HAP-1 (cell line): Measurements from ENCODE around the gene NAP1L4.
"Not testable (repeated sequence)": the region's sequence is repeated elsewhere in the genome, so short reads cannot be mapped to it uniquely, and the experiment has no call there.

Experiments used
- DNase-seq, 2 experiments: peaks; one replicate each; pipeline ENCODE4 v3.0.0-alpha.2; 2016 to 2020; ENCODE audit warnings: low spot score in 2 of 2
- H3K27me3 ChIP-seq: fragments of 250-450 bp; sonication (Bioruptor Pico); 2 replicates; pipeline ENCODE4 v1.5.1; 2020; ENCODE audit warnings: low read depth, mild to moderate bottlenecking, moderate library complexity
- H3K36me3 ChIP-seq: fragments of 250-450 bp; sonication (Bioruptor Pico); replicated peaks from 2 replicates; pipeline ENCODE4 v1.5.1; 2020; ENCODE audit warnings: mild to moderate bottlenecking
- H3K4me1 ChIP-seq: fragments of 250-450 bp; sonication (Bioruptor Pico); 2 replicates; pipeline ENCODE4 v1.5.1; 2020; ENCODE audit warnings: mild to moderate bottlenecking
- H3K4me3 ChIP-seq: fragments of 250-450 bp; sonication (Bioruptor Pico); 2 replicates; pipeline ENCODE4 v1.5.1; 2020; ENCODE audit warnings: mild to moderate bottlenecking, moderate library complexity
- H3K9me3 ChIP-seq: fragments of 250-450 bp; sonication (Bioruptor Pico); 2 replicates; pipeline ENCODE4 v1.5.1; 2020; ENCODE audit warnings: mild to moderate bottlenecking, moderate library complexity
- in situ Hi-C: fragments of 300-500 bp; cut with MboI; formaldehyde crosslinking; loops from 3 replicates; pipeline ENCODE4 v1.14.3; 2020; ENCODE audit warnings: low sequenced_read_pairs, inconsistent platforms, mixed read lengths

NAP1L4 gene

DNA sequence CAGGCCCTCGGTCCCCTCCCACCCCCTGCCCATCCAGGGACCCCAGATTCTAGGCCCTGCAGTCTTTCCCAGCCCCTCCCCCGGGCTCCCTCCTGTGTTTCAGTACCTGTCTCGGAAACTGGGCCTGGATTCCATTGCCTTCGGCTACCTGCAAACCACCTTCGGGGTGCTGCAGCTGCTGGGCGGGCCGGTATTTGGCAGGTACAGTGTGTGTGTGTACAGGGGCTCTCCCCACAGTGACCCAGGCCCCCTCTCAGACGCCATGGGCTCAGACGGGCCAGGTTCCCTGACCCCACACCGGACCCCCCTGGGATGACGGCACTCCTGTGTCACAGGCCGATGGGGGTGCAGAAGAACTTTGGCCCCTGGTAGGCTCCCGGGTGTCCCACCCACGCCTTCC lies 84.0 kb downstream of the NAP1L4 start:
- Histone ChIP-seq H3K36me3 (no peaks in the 10 kb centered on the region; the same call in 1 of the 2 replicates), H3K4me1 (0 out of 2 replicates have a peak, but pooled peaks cover under 1% of the 10 kb centered on the region), H3K27me3 (no peaks in the 10 kb centered on the region), H3K4me3 (no peak overlapping the region), H3K9me3 (no peaks in the 10 kb centered on the region)
- in situ Hi-C loops = no loop called here
- no peak for DNase-seq

DNA sequence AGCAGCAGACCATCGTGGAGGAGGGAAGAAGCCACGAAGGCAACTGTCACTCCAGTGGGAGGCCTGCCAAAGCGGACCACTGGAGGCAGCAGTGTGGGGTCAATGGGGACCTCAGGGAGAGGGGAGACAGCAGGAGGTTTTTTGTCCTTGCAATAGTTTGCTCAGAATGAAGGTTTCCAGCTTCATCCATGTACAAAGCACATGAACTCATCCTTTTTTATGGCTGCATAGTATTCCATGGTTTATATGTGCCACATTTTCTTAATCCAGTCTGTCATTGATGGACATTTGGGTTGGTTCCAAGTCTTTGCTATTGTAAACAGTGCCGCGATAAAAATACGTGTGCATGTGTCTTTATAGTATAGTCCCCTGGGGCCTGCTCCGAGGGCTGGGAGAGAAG lies 86.8 kb downstream of the NAP1L4 start:
- in situ Hi-C loops, H3K9me3 ChIP-seq, H3K4me1 ChIP-seq, H3K36me3 ChIP-seq, H3K4me3 ChIP-seq, H3K27me3 ChIP-seq, DNase-seq: not testable (repeated sequence)

DNA sequence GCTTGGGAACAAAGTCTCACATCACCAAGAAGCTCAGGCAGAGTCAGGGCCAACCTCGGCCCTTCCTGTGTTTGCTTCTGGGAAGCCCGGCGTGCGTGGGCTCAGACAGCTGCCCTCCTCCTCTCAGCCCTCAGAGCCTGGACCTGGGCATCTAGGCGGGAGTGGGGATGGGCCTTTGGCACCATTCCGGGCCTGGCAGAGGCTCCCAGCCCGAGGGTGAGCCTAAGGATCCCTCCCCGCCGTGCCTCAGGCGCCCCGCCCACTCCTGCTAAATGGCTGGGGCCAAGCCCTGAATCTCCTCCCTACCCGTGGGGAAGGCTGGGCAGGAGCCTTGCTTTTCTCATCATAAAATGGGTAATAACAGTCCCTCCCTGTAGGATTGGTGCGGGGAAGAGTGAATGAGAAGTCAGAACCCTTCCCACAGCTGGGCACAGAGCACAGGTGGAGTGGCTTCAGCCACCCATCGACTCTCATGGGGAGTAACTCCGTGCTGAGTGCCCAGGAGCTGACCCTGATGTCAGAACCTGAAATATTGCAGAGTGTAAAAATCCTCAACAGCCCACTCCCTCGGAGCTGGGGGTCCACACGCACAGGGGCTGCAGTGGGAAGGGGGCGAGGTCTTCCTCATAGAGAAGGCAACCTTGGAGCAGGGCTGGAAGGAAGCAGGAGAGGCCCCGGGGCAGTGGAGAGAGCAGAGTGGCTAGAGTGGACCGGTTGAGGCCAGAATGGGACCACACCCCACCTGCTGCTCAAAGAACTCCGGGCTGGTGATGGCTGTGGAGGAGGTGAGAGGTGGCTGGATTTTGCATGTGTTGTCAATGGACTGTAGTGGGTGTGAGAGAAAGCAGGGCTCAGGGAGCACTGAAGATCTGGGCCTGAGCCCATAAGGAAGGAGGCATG lies 87.7 kb downstream of the NAP1L4 start:
- Histone ChIP-seq H3K4me3 (no peak overlapping the region), H3K27me3 (no peaks in the 10 kb centered on the region), H3K4me1 (peaks cover 7% of the 10 kb centered on the region), H3K36me3 (no peaks in the 10 kb centered on the region; the same call in 1 of the 2 replicates), H3K9me3 (no peaks in the 10 kb centered on the region)
- DNase-seq = no peak
- in situ Hi-C loops = no loop called here

DNA sequence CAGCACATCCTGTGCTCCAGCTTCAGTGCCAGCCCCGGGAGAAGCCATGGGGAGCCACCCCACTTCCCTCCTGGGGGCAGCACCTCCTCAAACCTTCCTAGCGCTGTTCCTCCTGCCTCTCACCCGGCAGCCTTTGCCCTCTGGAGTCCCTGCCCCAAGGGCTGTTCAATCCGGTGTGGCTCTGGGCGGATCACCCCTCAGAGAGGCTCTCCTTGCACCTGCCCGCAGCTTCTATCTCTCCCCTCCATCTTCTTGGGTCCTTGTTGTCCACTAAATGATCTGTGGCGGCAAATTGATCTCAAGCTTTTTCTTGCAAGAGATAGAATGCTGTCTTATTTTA lies 88.5 kb downstream of the NAP1L4 start:
- DNase-seq = no peak
- in situ Hi-C loops = no loop called here
- Histone ChIP-seq H3K4me3 (no peak overlapping the region), H3K27me3 (no peaks in the 10 kb centered on the region), H3K36me3 (no peaks in the 10 kb centered on the region; the same call in 1 of the 2 replicates), H3K4me1 (peaks cover 7% of the 10 kb centered on the region), H3K9me3 (no peaks in the 10 kb centered on the region)

DNA sequence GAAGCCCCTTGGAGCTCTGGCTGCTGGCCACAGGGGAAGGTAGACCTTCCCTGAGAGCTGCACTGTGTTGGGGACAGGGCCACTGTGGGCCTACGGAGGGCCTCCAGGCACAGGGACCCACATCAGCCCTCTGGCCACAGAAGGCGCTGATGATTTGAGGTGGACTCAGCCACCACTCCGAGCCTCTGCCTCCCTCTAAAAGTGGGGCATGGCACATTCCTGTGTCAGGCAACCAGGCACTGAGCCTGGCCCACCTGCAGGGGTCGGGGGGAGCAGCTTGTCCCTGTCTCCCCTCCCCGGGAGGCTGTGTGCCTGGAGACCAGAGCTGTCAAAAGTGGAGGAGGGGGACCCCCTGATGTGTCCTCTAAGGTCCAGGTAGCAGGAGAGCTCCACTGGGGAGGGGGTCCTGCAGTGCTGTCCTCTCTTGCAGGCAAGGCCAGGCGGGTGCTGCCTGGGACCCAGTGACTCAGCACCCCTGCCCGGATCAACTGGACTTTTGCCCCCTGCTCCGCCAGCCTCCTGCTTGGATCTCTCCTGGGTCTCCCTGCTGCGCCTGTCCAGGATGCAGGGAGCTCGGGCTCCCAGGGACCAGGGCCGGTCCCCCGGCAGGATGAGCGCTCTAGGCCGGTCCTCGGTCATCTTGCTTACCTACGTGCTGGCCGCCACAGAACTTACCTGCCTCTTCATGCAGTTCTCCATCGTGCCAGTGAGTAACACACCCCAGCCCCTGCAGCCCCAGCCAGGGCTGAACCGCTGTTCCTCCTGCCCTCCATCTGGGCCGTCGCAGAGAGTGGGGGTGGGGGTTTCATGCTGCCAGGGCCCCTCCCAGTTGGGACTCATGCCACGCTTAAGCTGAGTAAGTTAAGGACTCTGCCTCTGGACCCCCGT lies 89.1 kb downstream of the NAP1L4 start:
- in situ Hi-C loops = no loop called here

DNA sequence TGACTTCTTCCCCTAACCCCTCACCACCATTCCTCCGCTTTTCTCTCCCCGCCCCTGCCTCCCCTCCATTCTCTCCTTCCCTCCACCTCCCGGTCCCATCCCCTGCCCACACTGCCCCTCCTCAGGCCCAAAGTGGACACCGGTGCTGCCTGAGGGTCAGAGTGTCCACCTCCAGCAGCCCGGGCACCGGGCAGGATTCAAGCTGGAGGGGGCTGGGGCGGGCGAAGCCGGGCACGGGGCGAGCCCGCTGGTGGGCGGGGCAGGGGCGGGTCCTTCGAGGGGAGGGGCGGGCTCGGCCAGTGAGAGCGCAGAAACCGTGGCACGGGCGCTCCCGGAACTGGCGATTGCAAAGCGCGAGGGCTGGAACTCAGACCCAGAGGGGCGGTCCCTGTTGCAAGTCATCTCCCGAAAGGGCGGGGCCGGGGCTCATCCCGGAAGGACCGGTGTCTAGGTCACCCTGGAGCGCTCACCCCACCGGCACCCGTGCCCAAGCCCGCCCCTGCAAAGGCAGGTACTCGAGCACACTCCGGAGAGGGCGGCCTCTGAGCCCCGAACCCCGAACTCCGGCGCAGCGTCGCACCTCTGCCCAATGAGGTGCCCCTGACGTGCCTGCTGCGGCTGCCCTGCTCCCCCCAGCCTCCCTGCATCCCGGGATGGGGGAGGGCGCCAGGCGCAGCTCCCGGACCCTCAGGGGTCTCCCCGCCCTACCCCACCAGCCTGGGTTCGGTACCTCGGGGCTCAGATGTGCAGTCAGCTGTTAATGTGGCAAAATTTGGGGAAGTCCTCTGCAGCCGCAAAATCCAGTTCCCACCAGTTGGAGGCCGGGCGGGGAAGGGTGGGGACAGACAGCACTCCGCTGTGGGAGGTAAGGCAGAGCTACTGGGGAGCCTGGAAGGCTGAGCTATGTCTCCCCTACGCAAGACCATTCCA lies 90.0 kb downstream of the NAP1L4 start:
- H3K4me1 ChIP-seq = peaks cover 7% of the 10 kb centered on the region
- H3K27me3 ChIP-seq = no peaks in the 10 kb centered on the region
- peak; percentile 90 to 98 for DNase-seq
- H3K36me3 ChIP-seq = no peaks in the 10 kb centered on the region; the same call in 1 of the 2 replicates
- in situ Hi-C loops = no loop called here
- peak overlapping the region; percentile 76 for H3K4me3 ChIP-seq
- no peaks in the 10 kb centered on the region for H3K9me3 ChIP-seq

More for the DNA sequence above, 89.1 kb downstream of the NAP1L4 start:
- H3K27me3 ChIP-seq = no peaks in the 10 kb centered on the region
- no peak for DNase-seq
- peaks cover 7% of the 10 kb centered on the region for H3K4me1 ChIP-seq
- H3K36me3 ChIP-seq = no peaks in the 10 kb centered on the region; the same call in 1 of the 2 replicates
- H3K9me3 ChIP-seq = no peaks in the 10 kb centered on the region
- peak overlapping the region; percentile 76 for H3K4me3 ChIP-seq

DNA sequence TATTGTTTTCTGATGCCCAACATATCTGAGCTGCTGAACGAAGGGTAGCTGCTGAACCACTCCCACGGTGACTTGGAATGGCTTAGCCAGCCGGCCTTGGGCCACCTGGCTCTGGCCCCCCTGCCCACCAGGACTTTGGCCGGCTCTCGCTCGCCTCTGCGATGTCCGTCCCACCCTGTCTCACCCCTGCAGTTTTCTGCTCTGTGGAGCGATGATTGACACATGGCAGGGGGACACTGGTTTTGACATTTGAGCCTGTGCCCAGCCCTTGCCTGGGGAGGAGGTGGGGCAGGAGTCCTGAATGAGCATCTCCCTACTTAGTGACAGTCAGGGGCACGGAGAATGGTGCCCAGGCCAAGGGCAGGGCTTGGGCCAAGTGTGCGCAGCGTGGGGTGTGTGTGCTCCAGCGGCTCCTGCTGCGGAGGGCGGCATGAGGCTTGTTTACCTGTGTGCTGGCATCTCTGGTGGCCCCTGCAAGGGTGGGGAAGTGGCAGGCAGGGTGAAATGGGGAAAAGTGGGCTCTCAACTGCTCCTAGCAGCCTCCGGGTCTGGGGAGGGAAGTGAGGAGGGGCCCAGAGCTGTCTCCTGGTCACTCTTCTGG lies 90.8 kb downstream of the NAP1L4 start:
- Histone ChIP-seq H3K4me1 (peaks cover 7% of the 10 kb centered on the region), H3K36me3 (no peaks in the 10 kb centered on the region; the same call in 1 of the 2 replicates), H3K4me3 (peak overlapping the region; percentile 76), H3K9me3 (no peaks in the 10 kb centered on the region), H3K27me3 (no peaks in the 10 kb centered on the region)
- in situ Hi-C loops = no loop called here
- no peak for DNase-seq

DNA sequence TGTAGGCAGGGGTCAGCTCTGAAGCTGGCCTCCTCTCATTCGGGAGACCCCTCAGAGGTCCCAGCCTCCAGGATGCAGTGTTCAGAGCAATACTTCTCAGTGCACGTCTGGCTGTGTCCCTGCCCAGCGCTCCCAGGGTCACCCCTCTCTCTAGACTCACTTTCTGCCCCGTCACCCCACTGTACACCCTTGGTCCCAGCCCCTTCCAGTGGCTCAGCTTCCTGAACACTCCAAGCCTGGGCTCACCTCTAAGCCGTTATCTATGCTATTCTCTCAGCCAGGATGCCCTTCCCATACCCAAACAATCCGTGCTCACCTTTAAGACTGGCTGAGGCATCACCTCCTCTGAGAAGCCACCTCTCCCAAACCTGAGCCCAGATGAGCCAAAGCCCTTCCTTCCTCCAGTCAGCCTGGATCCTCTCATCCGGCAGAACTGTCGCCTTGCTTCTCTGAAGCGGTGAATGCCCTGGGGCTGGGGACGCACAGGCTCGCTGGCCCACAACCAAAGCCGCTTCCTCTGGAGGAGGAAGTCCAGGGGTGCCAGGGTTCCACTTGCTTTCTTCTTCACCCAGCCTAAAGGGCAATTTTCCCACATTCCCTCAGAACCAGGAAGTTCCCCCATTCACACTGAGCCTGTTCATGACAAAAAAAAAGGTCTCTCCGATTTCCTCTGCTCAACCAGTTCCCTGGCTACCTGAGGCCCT lies 92.9 kb downstream of the NAP1L4 start:
- H3K4me1 ChIP-seq = peaks cover 7% of the 10 kb centered on the region
- no peaks in the 10 kb centered on the region; the same call in 1 of the 2 replicates for H3K36me3 ChIP-seq
- no peaks in the 10 kb centered on the region for H3K27me3 ChIP-seq
- DNase-seq = no peak
- H3K4me3 ChIP-seq = no peak overlapping the region
- H3K9me3 ChIP-seq = no peaks in the 10 kb centered on the region
- in situ Hi-C loops = loop anchor here (5.0 to 25.0 kb wide), 2 partner anchors 472 to 712 kb away; no protein-coding TSS in a partner anchor

DNA sequence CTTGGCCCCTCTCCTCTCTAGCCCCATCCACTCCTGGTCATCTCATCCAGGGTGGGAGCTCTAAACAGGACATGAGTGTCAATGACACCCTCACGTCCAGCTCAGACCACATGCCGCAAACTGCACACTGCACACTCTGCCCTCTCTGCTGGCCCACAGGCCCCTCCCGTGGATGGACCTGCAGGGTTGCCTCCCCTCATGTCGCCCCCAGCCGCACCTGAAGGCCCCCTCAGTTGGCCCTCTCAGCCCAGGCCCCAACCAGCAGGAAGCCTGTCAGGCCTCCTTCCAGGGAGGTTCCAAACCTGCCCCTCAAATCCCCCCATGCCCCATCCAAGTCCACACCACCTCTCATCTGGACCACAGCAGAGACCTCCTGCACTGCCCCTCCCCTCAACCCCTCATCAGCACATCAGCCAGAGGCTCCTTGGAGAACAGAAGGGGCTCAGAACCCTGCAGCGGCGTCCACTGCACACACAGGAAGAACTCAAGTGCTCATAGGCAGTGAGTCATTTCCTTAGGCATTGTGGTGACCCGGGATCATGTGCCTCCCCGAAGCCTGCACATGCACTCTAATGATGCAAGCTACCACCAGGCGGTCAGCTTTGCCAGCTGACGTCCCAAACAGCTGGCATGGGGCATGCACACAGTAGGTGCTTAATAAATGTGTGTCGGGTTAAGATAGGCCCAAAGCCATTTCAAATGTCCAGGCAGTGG lies 93.6 kb downstream of the NAP1L4 start:
- no peaks in the 10 kb centered on the region for H3K9me3 ChIP-seq
- no peaks in the 10 kb centered on the region for H3K27me3 ChIP-seq
- in situ Hi-C loops = loop anchor here (5.0 to 25.0 kb wide), 2 partner anchors 471 to 711 kb away; no protein-coding TSS in a partner anchor
- no peaks in the 10 kb centered on the region for H3K36me3 ChIP-seq
- H3K4me3 ChIP-seq = no peak overlapping the region
- peaks cover 7% of the 10 kb centered on the region for H3K4me1 ChIP-seq
- no peak for DNase-seq

DNA sequence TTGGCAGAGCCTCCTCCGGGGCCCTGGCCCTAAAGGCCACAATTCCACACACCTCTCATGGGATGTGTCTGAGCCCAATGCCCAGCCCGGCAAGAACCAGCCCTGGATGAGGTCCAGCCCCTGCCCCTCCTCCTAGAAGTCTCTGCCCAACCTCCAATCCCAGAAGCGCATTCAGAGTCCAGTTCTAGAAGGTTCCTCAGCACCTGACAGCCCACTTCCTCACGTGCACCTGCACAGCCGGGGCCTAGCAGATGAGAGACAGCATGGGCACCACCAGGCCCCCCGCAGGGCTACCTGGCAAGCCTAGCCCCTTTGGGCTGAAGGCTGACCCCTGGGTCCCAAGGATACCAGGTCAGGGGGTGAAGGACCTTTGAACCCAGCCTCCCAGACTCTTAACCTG lies 95.1 kb downstream of the NAP1L4 start:
- H3K36me3 ChIP-seq = no peaks in the 10 kb centered on the region
- H3K4me3 ChIP-seq = no peak overlapping the region
- no peaks in the 10 kb centered on the region for H3K27me3 ChIP-seq
- peaks cover 7% of the 10 kb centered on the region for H3K4me1 ChIP-seq
- DNase-seq = no peak
- in situ Hi-C loops = loop anchor here (5.0 to 25.0 kb wide), 2 partner anchors 470 to 710 kb away; no protein-coding TSS in a partner anchor
- no peaks in the 10 kb centered on the region for H3K9me3 ChIP-seq

DNA sequence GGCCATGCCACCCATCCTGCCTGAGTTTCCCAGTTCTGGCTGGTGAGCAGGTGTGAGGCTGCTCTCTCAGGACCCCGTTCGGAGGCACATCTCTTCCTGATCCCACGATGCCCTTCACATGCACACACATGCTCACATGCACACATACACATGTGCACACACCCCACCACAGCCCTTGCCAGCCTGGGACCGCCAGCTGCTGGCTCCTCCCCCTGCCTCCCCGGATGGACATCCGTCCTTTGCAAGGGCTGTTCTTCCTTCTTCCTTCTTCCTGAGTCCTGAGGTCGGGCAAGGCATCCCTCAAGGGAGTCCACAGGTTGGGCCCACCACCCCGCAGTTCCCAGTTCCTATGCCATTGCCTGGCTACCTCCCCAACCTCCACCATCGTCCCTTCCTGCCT lies 96.1 kb downstream of the NAP1L4 start:
- peaks cover 8% of the 10 kb centered on the region for H3K4me1 ChIP-seq
- DNase-seq = no peak
- in situ Hi-C loops = loop anchor here (5.0 to 25.0 kb wide), 2 partner anchors 469 to 709 kb away; no protein-coding TSS in a partner anchor

More for the DNA sequence above, 96.1 kb downstream of the NAP1L4 start:
- H3K4me3 ChIP-seq = no peak overlapping the region
- no peaks in the 10 kb centered on the region for H3K27me3 ChIP-seq
- no peaks in the 10 kb centered on the region for H3K9me3 ChIP-seq
- no peaks in the 10 kb centered on the region for H3K36me3 ChIP-seq
